K562 (cell line): ENCODE measurements around the gene BEX3. TPM values are rescaled to one million over a fixed set of nuclear protein-coding genes. Genes with fewer than 3 reads are reported as not detected.

Experiments used
- ATAC-seq: fragments of 200-7000 bp; cut with Tn5 transposase; 3 replicates; pipeline ENCODE4 v1.9.1; 2020; ENCODE audit warnings: moderate library complexity
- BruUV-seq: library from RNA; stranded (reverse); fragments of 400-500 nt; replicated peaks from 2 replicates; lab custom pipeline; 2021; lab: Mats Ljungman, UMichigan
- CTCF ChIA-PET: fragments of 300-600 bp; formaldehyde crosslinking; extraction: SDS; loops from one replicate; lab custom pipeline; 2021; ENCODE audit warnings: low intra/inter-chr PET ratio; lab: Yijun Ruan, JAX
- POLR2A ChIA-PET: fragments of 300-600, 350-650 bp; sonication (Branson Sonifier 250); formaldehyde crosslinking; extraction: SDS; loops from one replicate; lab custom pipeline; 2021; ENCODE audit warnings: antibody characterized with exemption, inconsistent platforms; lab: Yijun Ruan, JAX
- DNase-seq, 4 experiments: peaks; one replicate each; pipeline versions ENCODE4 v3.0.0 to v3.0.0-alpha.2; 2011 to 2018; ENCODE audit warnings: low spot score in 3 of 4, mixed read lengths in 3 of 4; ENCODE audit errors: extremely low read depth in 1 of 4
- FAIRE-seq: peaks from 2 replicates; lab custom pipeline; 2011; peaks lifted over from hg19 to GRCh38; lab: Jason Lieb, UNC
- H2AFZ ChIP-seq: 2 replicates; pipeline ENCODE4 v1.6.0; 2011; ENCODE audit warnings: low read depth, low read length, control low read depth, inconsistent platforms
- H3K27ac ChIP-seq: fragments of 200-600 bp; 3 replicates; pipeline ENCODE4 v1.8.0; 2011; ENCODE audit warnings: low read depth, mild to moderate bottlenecking, control low read depth, inconsistent platforms, low read length, moderate library complexity, mixed read lengths; ENCODE audit errors: extremely low read depth
- H3K27me3 ChIP-seq, 2 experiments: fragments of 300-600 bp in 1 of 2; 2 replicates in 1 of 2; 3 replicates in 1 of 2; pipeline versions ENCODE4 v1.6.0 to v1.8.0; 2011; ENCODE audit warnings: inconsistent platforms in 2 of 2, low read length in 2 of 2, mild to moderate bottlenecking in 1 of 2, mixed read lengths in 1 of 2, moderate library complexity in 1 of 2; ENCODE audit not compliant: control insufficient read depth in 2 of 2, insufficient read depth in 2 of 2
- H3K36me3 ChIP-seq: fragments of 300-600 bp; 3 replicates; pipeline ENCODE4 v1.8.0; 2011; ENCODE audit warnings: mild to moderate bottlenecking, low read length, inconsistent platforms; ENCODE audit not compliant: control insufficient read depth, insufficient read depth
- H3K4me1 ChIP-seq, 2 experiments: fragments of 200-600 bp in 1 of 2; replicated peaks in 1 of 2; 2 replicates in 1 of 2; 3 replicates in 1 of 2; pipeline versions ENCODE4 v1.5.1 to v1.8.0; 2011; ENCODE audit warnings: inconsistent platforms in 2 of 2, low read length in 2 of 2, mild to moderate bottlenecking in 1 of 2, mixed read lengths in 1 of 2, moderate library complexity in 1 of 2; ENCODE audit not compliant: control insufficient read depth in 2 of 2, insufficient read depth in 2 of 2
- H3K4me2 ChIP-seq: 2 replicates; pipeline ENCODE4 v1.6.1; 2011; ENCODE audit warnings: low read length, control low read depth, inconsistent platforms, mixed read lengths; ENCODE audit not compliant: insufficient read depth
- H3K4me3 ChIP-seq: fragments of 200-600 bp; sonication (generic), shearing (Covaris generic); 2 replicates; pipeline ENCODE4 v1.5.1; 2016; ENCODE audit warnings: control low read depth, inconsistent platforms
- H3K79me2 ChIP-seq: fragments of 200-600 bp; 3 replicates; pipeline ENCODE4 v1.8.0; 2011; ENCODE audit warnings: low read length, inconsistent platforms; ENCODE audit not compliant: control insufficient read depth, insufficient read depth
- H3K9ac ChIP-seq, 2 experiments: 2 replicates each; pipeline versions ENCODE4 v1.6.0 to v1.6.1; 2011; ENCODE audit warnings: low read depth in 2 of 2, low read length in 2 of 2, control low read depth in 1 of 2, inconsistent platforms in 1 of 2, mild to moderate bottlenecking in 1 of 2, mixed read lengths in 1 of 2; ENCODE audit not compliant: insufficient read depth in 1 of 2
- H3K9me1 ChIP-seq: one replicate; pipeline ENCODE4 v1.6.0; 2011; ENCODE audit warnings: inconsistent platforms, mild to moderate bottlenecking, low read length, moderate library complexity; ENCODE audit not compliant: control insufficient read depth, insufficient read depth
- H3K9me3 ChIP-seq: replicated peaks from 2 replicates; pipeline ENCODE4 v1.5.1; 2011; ENCODE audit warnings: low read depth, low read length, inconsistent platforms; ENCODE audit not compliant: control insufficient read depth, insufficient read depth
- H4K20me1 ChIP-seq: replicated peaks from 2 replicates; pipeline ENCODE4 v1.6.1; 2011; ENCODE audit warnings: low read length, inconsistent platforms, mixed read lengths; ENCODE audit not compliant: control insufficient read depth, insufficient read depth
- BHLHE40 ChIP-seq: IDR thresholded peaks from 2 replicates; pipeline ENCODE4 v1.6.1; 2011; ENCODE audit warnings: low read length, improper control_type of control experiment
- CBX3 ChIP-seq, 2 experiments: IDR thresholded peaks; 1 replicate in 1 of 2; 2 replicates in 1 of 2; pipeline ENCODE4 v1.6.1; 2012; ENCODE audit warnings: inconsistent platforms in 2 of 2, low read length in 2 of 2, borderline replicate concordance in 1 of 2, control low read depth in 1 of 2
- CHD1 ChIP-seq: fragments of 200-600 bp; sonication (generic); IDR thresholded peaks from one replicate; pipeline ENCODE4 v1.6.1; 2012; ENCODE audit warnings: mild to moderate bottlenecking, moderate library complexity, low read length, inconsistent platforms
- ESRRB ChIP-seq: fragments of 250-450 bp; sonication (Bioruptor Pico); IDR thresholded peaks from 2 replicates; pipeline ENCODE4 v1.5.0; 2020; ENCODE audit warnings: mild to moderate bottlenecking, moderate library complexity, borderline replicate concordance
- WGBS: fragments of 100-300 bp; shearing (Covaris generic); methylation state at CpG from one replicate; pipeline ENCODE4 v1.1.6; 2016; ENCODE audit warnings: low coverage, mixed read lengths; ENCODE audit not compliant: insufficient coverage; ENCODE audit errors: missing lambda C conversion rate; 5-methylcytosine and 5-hydroxymethylcytosine counted together
- in situ Hi-C: fragments of 300-500 bp; cut with MboI; formaldehyde crosslinking; loops from 4 replicates; pipeline ENCODE4 v1.15.0; 2018; ENCODE audit warnings: inconsistent platforms, mixed read lengths
- intact Hi-C: fragments of 100-400 bp; cut with micrococcal nuclease; formaldehyde crosslinking; loops from 2 replicates; pipeline ENCODE4 v1.14.2; 2022
- polyA plus RNA-seq, 8 experiments: library from polyadenylated mRNA; depleted of rRNA in 4 of 8; stranded (reverse) in 5 of 8; unstranded in 3 of 8; fragments of >200 nt; fragmentation: Nextera tagmentation in 2 of 8; fragmentation: Illumina TruSeq in 1 of 8; extraction: Ambion mirVana in 2 of 8; extraction: Trizol in 1 of 8; gene quantifications; 2 replicates each; pipeline versions ENCODE4 v1.2.1 to v1.2.3, GENCODE V29; 2011 to 2014; ENCODE audit warnings: inconsistent platforms in 1 of 8, missing spikeins in 1 of 8
- total RNA-seq, 7 experiments: library from RNA; depleted of rRNA in 6 of 7; stranded (reverse); fragments of >200 nt in 6 of 7; fragmentation: Illumina TruSeq in 2 of 7; extraction: Trizol in 2 of 7; gene quantifications; 2 replicates each; pipeline versions ENCODE4 v1.2.1 to v1.2.3, GENCODE V29; 2011 to 2021; ENCODE audit warnings: low replicate concordance in 1 of 7
- TF ChIP-seq, protein P1 (sequence below), 2 experiments: fragments of 450-650 bp in 1 of 2; sonication (generic) in 1 of 2; formaldehyde crosslinking in 1 of 2; IDR thresholded peaks in 1 of 2; conservative IDR thresholded peaks in 1 of 2; 2 replicates each; pipeline versions ENCODE4 v1.6.1 to v1.8.1; 2016 to 2023; ENCODE audit warnings: mild to moderate bottlenecking in 2 of 2, moderate library complexity in 2 of 2, inconsistent platforms in 1 of 2, missing genetic modification reagents in 1 of 2
- TF ChIP-seq, protein P2 (sequence below): sonication (generic); formaldehyde crosslinking; IDR thresholded peaks from 2 replicates; pipeline ENCODE4 v1.8.1; 2023; ENCODE audit warnings: mild to moderate bottlenecking, missing genetic modification reagents
- TF ChIP-seq, protein P3 (sequence below): fragments of 450-650 bp; IDR thresholded peaks from 2 replicates; pipeline ENCODE4 v1.6.1; 2016
- TF ChIP-seq, protein P4 (sequence below): sonication (generic); formaldehyde crosslinking; IDR thresholded peaks from 2 replicates; pipeline ENCODE4 v1.5.0; 2020; ENCODE audit warnings: missing genetic modification reagents

The BEX3 gene
- total and polyA plus RNA-seq, 9 of the 15 experiments (the other 6 are each of a cell fraction or from before 2014, with no cell fraction given) = 0.21 to 0.47 TPM; not detected in 7

DNA sequence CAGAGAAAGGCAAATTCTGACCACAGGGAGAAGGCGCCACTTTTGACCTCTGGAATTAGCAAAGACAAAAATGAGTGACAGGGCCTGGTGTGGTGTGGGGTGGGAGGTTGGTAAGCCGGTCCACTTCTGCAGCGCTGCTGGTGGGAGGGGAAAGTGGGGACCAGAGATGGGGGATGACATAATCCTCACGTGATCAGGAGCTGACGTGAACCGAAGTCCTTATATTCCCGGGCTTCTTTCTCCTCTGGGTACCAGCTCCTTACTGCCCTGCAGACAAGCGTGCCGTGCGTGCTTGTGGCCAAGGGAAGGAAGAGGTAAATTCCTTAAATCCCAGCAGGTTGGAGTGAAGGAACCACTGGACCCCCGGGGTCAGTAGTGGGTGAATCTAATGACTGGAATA is 46.3 kb upstream of the BEX3 start, which contains the start of gene TCEAL7:
Gene TCEAL7, plus strand, starts transcription at position 249 of the 400 bp plus-strand sequence. CDS start 1,165 bp downstream, outside the sequence.
- ChIA-PET POLR2A (interaction anchor here (1.2 kb wide), 1 partner anchor 9 kb away, joined by 3 read pairs; no protein-coding TSS in a partner anchor), CTCF (no interaction called here)
- no peak for ATAC-seq
- in situ Hi-C loops = no loop called here
- 42% methylated on average over 7 of the region's 11 CpGs for WGBS
- BruUV-seq = no TSS peak
- intact Hi-C loops = no loop called here
- TF ChIP-seq, protein P1, sequence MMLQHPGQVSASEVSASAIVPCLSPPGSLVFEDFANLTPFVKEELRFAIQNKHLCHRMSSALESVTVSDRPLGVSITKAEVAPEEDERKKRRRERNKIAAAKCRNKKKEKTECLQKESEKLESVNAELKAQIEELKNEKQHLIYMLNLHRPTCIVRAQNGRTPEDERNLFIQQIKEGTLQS (IDR thresholded peaks at IDR 0.05) = peak; percentile 33; the same call in 1 of the 2 replicates
- TF ChIP-seq, protein P1 (CRISPR knock-in tag; conservative IDR thresholded peaks at IDR 0.05) = no peak
- TF ChIP-seq ESRRB (no peak), BHLHE40 (peak; percentile 18; the same call in 1 of the 2 replicates), CHD1 (no peak), CBX3 (IDR thresholded peaks at IDR 0.05; ENCODE audit: borderline replicate concordance in 1 of 2, low read length in 2 of 2) (no peak)
- TF ChIP-seq, protein P2, sequence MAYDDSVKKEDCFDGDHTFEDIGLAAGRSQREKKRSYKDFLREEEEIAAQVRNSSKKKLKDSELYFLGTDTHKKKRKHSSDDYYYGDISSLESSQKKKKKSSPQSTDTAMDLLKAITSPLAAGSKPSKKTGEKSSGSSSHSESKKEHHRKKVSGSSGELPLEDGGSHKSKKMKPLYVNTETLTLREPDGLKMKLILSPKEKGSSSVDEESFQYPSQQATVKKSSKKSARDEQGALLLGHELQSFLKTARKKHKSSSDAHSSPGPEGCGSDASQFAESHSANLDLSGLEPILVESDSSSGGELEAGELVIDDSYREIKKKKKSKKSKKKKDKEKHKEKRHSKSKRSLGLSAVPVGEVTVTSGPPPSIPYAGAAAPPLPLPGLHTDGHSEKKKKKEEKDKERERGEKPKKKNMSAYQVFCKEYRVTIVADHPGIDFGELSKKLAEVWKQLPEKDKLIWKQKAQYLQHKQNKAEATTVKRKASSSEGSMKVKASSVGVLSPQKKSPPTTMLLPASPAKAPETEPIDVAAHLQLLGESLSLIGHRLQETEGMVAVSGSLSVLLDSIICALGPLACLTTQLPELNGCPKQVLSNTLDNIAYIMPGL = no peak
- TF ChIP-seq, protein P3, sequence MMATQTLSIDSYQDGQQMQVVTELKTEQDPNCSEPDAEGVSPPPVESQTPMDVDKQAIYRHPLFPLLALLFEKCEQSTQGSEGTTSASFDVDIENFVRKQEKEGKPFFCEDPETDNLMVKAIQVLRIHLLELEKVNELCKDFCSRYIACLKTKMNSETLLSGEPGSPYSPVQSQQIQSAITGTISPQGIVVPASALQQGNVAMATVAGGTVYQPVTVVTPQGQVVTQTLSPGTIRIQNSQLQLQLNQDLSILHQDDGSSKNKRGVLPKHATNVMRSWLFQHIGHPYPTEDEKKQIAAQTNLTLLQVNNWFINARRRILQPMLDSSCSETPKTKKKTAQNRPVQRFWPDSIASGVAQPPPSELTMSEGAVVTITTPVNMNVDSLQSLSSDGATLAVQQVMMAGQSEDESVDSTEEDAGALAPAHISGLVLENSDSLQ = peak; percentile 59
- TF ChIP-seq, protein P4, sequence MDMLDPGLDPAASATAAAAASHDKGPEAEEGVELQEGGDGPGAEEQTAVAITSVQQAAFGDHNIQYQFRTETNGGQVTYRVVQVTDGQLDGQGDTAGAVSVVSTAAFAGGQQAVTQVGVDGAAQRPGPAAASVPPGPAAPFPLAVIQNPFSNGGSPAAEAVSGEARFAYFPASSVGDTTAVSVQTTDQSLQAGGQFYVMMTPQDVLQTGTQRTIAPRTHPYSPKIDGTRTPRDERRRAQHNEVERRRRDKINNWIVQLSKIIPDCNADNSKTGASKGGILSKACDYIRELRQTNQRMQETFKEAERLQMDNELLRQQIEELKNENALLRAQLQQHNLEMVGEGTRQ = peak; percentile 51
- TF ChIP-seq, all 486 proteins: peak for 4
- no peaks in the 10 kb centered on the region for H3K79me2 ChIP-seq
- no peaks in the 10 kb centered on the region for H3K9me1 ChIP-seq
- no peak within 1 kb of the TSS for H3K27ac ChIP-seq
- no peaks in the 10 kb centered on the region; a peak in 1 of 5 replicates for H3K27me3 ChIP-seq
- H3K9ac ChIP-seq = 0 out of 4 replicates have a peak within 1 kb of the TSS, but pooled peaks of 1 of the 2 experiments have one; percentile 68
- peak within 1 kb of the TSS; percentile 46 for H3K4me2 ChIP-seq
- H3K4me3 ChIP-seq = no peak within 1 kb of the TSS
- H4K20me1 ChIP-seq = no peaks in the 10 kb centered on the region
- H3K4me1 ChIP-seq = no peaks in the 10 kb centered on the region; a peak in 1 of 5 replicates
- H3K9me3 ChIP-seq = no peaks in the 10 kb centered on the region
- peak within 1 kb of the TSS; percentile 76 for H2AFZ ChIP-seq
- FAIRE-seq (no peak), DNase-seq (no peak)
- no peaks in the 10 kb centered on the region for H3K36me3 ChIP-seq
